ENCODE results near the gene NRIP2.

DNA sequence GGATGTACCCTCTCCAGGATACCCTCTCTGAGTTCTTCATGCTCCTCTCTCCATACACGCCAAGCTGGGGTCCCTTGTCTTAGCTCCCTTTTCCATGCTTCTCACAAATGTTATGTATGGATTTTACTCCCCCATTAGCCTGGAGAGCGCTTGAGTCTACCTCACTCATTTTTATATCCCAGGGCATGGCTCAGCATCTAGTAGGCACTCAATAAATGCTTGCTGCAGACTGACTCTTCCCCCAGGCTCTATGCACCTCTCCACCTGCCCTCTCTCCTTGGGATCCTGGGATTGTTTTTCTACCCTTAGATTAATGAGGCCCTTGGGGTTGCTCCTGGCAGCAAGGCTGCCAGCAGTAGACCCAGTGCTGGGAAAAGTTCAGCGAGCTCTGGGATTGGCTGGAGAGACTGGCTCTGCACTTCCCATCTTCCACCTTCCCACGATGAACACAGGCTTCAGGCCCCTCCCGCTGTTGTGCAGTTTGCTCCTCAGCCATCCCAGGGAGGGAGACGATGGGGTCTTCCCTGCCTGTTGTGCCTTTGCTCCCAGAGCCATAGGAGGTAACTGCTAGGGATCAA is 2.2 kb downstream of the NRIP2 start:
- TF ChIP-seq, protein P1, sequence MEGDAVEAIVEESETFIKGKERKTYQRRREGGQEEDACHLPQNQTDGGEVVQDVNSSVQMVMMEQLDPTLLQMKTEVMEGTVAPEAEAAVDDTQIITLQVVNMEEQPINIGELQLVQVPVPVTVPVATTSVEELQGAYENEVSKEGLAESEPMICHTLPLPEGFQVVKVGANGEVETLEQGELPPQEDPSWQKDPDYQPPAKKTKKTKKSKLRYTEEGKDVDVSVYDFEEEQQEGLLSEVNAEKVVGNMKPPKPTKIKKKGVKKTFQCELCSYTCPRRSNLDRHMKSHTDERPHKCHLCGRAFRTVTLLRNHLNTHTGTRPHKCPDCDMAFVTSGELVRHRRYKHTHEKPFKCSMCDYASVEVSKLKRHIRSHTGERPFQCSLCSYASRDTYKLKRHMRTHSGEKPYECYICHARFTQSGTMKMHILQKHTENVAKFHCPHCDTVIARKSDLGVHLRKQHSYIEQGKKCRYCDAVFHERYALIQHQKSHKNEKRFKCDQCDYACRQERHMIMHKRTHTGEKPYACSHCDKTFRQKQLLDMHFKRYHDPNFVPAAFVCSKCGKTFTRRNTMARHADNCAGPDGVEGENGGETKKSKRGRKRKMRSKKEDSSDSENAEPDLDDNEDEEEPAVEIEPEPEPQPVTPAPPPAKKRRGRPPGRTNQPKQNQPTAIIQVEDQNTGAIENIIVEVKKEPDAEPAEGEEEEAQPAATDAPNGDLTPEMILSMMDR (IDR thresholded peaks at IDR 0.05; ENCODE audit: low read depth, low read length): no peak
- TF ChIP-seq, protein P2, sequence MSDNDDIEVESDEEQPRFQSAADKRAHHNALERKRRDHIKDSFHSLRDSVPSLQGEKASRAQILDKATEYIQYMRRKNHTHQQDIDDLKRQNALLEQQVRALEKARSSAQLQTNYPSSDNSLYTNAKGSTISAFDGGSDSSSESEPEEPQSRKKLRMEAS (IDR thresholded peaks at IDR 0.05; ENCODE audit: low read depth, low read length): no peak
- no peak for TF ChIP-seq POLR2A (IDR thresholded peaks at IDR 0.05; ENCODE audit: extremely low read depth, insufficient read length)
- no peak for TF ChIP-seq MYC (IDR thresholded peaks at IDR 0.05; ENCODE audit: low read depth, low read length)

Measured in NB4 (cell line).